H1 (cell line): ENCODE results near the gene TOMM34. TPM values are rescaled to one million over a fixed set of nuclear protein-coding genes. Genes with fewer than 3 reads are reported as not detected.

ENCODE experiments used
- CHD7 ChIP-seq: fragments of 300-600 bp; sonication (generic); IDR thresholded peaks from 2 replicates; pipeline ENCODE4 v1.7.1; 2012; ENCODE audit warnings: low read length, moderate library complexity, mild to moderate bottlenecking, inconsistent platforms; ENCODE audit not compliant: insufficient replicate concordance
- GTF2F1 ChIP-seq: IDR thresholded peaks from 2 replicates; pipeline ENCODE4 v1.6.1; 2012; ENCODE audit warnings: low read depth, low read length, improper control_type of control experiment, borderline replicate concordance
- JUN ChIP-seq: IDR thresholded peaks from 2 replicates; pipeline ENCODE4 v1.6.1; 2011; ENCODE audit warnings: low read depth, mild to moderate bottlenecking, improper control_type of control experiment, low read length
- SP1 ChIP-seq: IDR thresholded peaks from 2 replicates; pipeline ENCODE4 v1.6.1; 2011; ENCODE audit warnings: low read depth, low read length
- TCF12 ChIP-seq: IDR thresholded peaks from 2 replicates; pipeline ENCODE4 v1.6.1; 2011; ENCODE audit warnings: low read depth, mild to moderate bottlenecking, low read length
- polyA plus RNA-seq, 7 experiments: library from polyadenylated mRNA; depleted of rRNA in 3 of 7; stranded (reverse) in 5 of 7; unstranded in 2 of 7; fragments of >200 nt in 5 of 7; fragments of 200-250 nt in 2 of 7; gene quantifications; 1 replicate in 5 of 7; 2 replicates in 1 of 7; 4 replicates in 1 of 7; pipeline versions ENCODE4 v1.2.1 to v1.2.3, GENCODE V29; 2011 to 2013; ENCODE audit warnings: missing spikeins in 2 of 7, mixed read lengths in 2 of 7
- total RNA-seq: library from RNA; stranded (reverse); fragmentation: NEBNext Ultra II Directional; extraction: Animal tissue kit (Norgen Biotek cat#: 25700); gene quantifications from 2 replicates; pipeline ENCODE4 v1.2.1, GENCODE V29; 2021

TOMM34 gene
- total and polyA plus RNA-seq, 2 of the 8 experiments (the other 6 are each of a cell fraction or from before 2014, with no cell fraction given): 32.1 to 35.1 TPM

- TF ChIP-seq CHD7 (no peak), JUN (no peak), SP1 (no peak), GTF2F1 (no peak), TCF12 (no peak)
Measured at GRCh38 chr20:44967207-44967807, 7.1 kb upstream of the TOMM34 start (continued).
